ENCODE measurements around the gene MSI2.

Gene MSI2

DNA sequence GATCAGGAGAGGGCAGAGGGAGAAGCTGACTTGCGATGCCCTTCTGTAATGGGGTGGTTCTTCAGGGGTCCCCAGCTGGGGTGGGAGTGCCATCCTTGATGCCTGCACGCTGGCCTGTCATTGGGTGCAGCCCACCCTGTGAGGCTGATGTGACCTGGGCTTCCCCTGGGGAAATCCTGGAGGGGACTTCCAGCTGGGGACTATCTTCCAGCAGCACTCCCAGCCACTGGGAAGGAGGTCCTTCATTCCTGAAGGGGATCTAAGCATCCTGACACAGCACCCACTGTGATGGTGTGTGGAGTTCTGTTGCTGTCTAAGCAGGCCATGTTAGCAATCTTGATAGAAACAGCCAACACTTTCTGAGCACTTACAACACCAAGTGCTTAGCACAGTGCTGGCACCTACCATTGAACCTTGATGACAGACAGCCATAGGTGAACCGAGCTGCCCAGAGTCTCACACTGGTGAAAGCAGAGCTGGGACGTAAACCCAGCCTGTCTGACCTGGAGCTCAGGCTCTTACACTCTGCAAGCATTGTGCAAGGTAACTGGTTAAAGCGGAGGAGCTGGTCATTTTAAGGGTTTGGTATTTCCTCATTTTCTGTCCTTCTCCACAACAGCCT lies 277.5 kb downstream of the MSI2 start:
- FAIRE-seq: no peak

GRCh38 chr17:57534863-57535248 lies 278.5 kb downstream of the MSI2 start:
- no peak for FAIRE-seq

- FAIRE-seq: no peak
Measured at GRCh38 chr17:57535249-57535966, 279.1 kb downstream of the MSI2 start.

GRCh38 chr17:57536289-57536688 lies 280.0 kb downstream of the MSI2 start:
- FAIRE-seq: no peak

GRCh38 chr17:57536789-57537523 lies 280.6 kb downstream of the MSI2 start:
- no peak for FAIRE-seq

DNA sequence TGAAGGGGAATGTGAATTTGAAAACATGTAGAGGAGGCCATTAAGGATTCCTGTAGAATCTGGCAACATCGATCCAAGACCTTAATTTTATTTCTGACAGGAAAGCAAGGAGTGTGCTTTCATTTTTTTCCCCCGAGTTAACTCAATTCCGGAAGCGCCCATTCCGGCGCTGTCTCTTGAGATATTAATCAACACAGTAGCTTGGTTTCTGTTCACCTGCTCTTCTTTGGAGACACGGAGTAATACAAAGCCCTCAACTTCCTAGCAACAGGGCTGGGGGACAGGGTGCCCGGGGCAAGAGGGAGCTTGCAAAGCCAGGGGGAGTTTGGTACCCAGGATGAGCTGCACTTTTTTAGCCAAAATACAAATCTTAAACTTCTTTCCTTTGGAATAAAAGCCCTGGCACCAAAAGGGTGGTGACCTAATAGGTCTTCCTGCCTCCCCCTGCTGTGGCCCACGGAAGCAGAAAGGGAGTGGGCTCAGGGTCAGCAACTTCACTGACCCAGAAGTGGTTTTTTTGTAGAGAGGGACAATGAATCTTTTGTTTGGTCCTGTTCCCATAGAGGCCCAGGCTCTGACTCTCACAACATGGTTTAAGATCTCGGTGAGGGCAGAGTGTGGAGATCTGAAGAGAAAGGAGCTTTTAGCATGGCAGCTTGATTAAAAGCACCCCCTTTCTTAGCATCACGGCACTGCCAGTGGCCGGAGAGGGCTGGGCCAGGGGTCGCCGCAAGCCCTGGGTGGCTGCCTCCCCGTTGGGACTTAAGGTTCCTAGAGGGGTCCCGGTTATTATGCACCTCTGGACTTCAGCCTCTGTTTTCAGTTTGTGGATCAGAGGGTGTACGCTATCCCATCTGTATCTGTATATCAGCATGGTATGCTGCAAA lies 281.4 kb downstream of the MSI2 start:
- no peak for FAIRE-seq

DNA sequence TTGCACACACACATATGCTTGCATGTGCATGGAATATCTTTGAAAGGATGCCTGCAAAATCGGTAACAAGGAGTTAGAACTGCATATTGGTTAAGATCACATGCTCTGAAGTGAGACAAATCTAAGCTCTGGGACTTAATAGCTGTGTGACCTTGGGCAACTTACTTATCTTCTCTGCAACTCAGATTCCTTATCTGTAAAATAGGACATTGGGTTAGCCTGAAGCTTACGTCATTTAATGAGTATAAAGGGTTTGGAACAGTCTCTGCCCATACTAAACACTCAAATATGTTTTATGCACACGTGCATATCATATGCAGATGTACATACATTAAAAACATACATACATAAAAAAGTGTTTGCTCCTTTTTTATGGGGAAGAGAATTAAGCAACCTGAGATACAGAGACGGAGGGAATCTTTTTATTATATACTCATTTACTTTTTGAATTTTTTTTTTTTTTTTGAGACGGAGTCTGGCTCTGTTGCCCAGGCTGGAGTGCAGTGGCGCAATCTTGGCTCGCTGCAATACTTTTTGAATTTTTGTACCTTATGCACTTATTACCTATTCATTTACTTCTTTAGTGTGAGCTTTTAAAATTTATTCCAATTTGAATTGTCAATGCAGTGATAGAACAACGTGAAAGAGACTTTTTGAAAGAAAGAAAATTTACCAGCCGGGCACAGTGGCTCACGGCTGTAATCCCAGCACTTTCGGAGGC lies 282.6 kb downstream of the MSI2 start:
- FAIRE-seq: no peak

DNA sequence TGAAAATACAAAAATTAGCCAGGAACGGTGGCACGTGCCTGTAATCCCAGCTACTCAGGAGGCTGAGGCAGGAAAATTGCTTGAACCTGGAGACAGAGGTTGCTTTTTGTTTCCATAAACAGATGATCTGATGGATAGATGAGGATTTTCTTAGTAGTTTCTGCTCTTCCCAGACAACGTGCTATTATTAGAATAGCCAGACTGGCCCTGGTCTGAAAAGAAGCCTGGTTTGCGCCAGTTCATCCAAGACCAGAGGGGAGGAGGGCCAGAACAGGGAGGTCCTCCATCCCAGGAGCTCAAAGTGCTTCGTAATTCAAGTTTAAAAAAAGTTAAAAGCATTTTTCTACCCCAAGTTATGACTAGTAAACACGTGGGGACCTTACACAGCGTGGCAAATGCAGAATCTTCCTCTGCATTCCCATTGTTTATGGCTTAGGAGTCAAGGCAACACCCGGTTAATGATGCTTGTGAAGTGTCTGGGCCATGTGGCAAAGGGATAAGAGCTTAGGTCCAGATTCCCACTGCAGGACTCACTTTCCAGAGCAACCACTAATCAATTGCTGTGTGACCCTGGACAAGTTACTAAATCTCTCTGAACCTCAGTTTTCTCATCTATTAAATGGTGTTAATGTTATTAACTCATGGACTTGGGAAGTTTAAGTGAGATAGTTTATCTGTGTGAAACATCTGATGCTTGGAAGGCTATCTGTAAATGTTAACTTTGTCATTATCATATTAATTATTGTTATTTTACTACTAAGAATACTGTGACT lies 283.4 kb downstream of the MSI2 start:
- FAIRE-seq: no peak

GRCh38 chr17:57540596-57540995 lies 284.3 kb downstream of the MSI2 start:
- FAIRE-seq: no peak

GRCh38 chr17:57541049-57541448 lies 284.7 kb downstream of the MSI2 start:
- no peak for FAIRE-seq

DNA sequence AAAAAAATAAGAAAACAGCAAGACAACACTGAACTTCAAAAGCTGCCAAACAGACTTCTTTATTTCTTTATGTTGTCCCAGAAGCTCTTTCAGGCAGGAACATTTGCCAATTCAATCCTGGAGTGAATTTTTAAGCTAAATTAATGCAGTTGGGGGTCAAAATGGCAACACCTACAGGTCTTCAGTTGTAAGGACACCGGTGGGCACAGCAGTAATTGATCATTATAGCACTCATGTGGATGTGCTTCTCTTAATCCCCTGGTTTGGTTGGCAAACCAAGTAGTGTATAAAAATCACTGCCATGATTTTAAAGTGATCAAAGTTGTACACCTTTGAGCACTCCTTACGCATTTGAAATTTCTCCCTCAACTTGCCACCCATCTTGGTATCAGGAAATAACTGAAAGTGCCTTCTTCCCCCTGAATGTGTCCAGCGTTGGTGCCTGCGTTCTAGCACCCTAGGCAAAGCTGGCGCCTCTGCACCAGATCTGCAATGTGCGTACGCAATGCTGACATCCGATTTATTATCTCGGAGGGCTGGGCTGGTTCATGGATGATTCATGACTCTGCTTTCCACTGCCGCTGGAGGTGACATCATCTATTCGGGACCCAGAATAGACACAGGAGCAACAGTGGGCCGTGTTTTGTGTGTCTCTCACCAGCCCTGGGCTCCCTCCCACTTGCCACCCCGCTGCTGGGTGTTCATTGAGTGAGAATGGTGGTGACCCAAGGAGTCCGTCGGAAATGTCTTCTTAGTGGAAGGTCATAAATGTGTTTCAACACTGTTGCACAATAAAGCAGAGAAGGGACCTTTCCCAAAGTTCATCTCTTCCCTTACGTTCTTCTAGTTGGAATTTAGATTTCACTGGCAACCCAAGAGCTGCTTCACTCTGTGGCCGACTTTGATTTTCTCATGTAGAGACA lies 285.4 kb downstream of the MSI2 start:
- FAIRE-seq: no peak

GRCh38 chr17:57542510-57542909 lies 286.2 kb downstream of the MSI2 start:
- FAIRE-seq: no peak

GRCh38 chr17:57543230-57543629 lies 286.9 kb downstream of the MSI2 start:
- no peak for FAIRE-seq

DNA sequence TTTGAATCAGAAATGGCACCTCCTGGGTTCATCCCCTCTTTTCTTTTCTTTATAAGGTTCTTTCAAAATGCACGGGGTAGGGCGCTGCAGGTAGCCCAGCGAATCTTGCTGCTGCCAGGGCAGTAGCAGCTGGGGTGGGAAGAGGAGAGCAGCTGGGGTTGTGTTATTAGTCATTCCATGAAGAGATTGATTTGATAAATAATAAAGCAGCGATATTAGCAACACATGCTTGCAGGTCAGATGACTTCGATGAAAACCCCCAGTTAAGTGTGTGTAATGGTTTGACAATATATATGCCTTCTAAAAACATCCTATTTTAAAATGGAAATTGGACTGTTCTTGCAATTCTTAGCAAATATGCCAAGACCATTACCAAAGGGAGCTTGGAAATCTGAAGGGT lies 288.1 kb downstream of the MSI2 start:
- no peak for FAIRE-seq

DNA sequence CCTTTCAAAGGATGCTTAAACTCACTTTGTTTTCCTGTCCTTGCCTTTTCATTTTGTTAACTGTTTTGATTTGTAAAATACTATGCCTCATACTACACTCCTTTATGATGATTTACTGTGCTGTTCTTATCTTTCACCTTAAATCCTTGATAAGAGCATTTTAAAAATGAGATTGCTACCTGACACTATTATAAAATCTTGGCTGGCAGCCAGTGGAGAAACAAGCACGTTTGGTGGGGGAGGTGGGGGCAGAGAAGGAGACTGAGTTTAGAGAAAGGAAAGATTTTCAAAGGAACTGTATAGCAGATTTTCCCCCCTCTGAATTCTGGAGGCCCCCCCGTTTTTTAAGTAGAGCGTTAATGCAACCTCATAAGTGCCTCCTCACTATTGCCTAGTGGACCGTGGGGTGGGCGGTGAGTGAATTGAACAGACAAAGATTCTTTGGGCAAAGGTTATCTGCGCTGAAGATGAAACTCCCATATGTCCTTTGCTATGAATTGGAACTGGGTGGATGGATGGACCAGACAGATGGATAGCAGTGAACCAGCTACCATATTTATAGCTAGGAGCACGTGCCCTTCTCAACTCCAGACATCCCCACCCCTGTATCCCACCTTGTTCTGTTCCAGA lies 288.6 kb downstream of the MSI2 start:
- no peak for FAIRE-seq

DNA sequence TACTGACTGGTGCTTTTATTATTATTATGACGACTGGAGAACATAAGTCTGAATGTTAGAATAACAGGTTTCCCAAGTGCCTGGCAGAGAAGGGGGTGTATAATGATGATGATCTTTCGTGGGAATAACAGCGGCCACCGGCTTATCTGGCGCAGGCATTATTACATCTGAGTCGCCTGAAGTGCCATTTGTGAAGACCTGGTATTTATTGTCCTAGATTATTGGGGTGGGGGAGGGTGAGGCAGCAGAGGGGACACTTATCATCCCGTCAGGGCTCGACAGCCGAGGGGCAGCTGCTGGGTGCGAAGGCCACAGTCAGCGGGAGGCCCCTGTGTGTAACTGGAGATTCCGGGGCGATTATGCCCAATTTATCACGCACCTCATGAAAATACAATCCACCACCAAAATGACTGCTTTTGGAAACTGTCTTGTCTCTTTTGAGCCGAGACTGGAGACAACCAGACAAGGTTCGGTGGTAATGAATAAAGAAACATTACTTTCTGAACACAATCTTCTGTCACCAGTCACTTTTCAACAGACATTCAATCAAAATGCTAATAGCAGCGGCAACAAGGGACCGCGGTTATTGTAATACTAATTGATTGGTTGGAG lies 289.5 kb downstream of the MSI2 start:
- FAIRE-seq: no peak

DNA sequence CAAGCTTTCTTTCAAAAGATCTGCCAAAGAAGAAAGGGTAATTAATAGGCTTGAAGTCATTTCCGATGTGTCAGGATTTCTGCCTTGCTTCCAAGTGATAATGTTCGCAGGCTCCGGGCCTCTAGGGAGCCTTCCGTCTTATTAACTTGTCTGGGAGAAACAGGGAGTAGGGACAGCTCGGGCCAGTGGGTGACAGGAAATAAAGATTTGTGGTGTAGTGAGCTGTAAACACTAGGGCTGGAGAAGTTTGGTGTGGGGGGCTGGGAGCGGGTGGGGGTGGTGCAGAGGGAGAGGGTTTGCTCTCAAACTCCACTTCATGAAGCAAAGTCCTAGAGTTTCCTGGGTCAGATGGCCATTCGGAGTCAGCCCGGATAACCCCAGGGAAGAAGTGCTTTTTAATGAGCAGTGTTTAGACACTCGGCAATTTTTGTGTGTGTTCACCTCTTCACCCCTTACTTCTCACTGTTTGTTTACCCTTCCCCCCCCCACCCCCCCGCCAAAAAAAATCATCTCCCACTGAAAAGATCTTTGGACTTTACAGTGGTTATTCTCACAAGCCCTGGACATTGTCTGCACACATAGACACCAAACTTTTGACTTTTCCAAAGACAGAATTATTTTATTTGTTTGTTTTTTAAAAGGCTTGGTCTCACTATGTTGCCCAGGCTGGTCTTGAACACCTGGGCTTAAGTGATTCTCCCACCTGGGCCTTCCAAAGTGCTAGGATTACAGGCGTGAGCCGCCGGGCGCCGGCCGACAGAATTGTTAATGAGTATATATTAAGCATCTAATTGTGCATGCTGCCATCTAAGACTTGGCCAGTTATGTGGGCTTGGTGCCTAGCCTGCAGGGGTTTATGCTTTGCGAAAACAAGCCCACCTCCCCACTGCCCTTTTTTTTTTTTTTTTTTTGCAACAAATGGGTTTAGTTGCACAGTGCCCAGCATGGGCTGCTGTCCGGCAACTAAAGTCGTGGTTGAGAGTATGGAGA lies 292.4 kb downstream of the MSI2 start:
- FAIRE-seq: no peak

GRCh38 chr17:57549468-57549867 lies 293.1 kb downstream of the MSI2 start:
- no peak for FAIRE-seq

All from TTC549 (cell line).